Ovary (tissue), 3 donors: Measurements from ENCODE around the gene SMIM23.

Experiments used
- POLR2A ChIP-seq: fragments of 450-650 bp; IDR thresholded peaks from one replicate; pipeline ENCODE4 v1.6.1; 2017; ENCODE audit warnings: antibody characterized with exemption, mild to moderate bottlenecking, moderate library complexity
- TF ChIP-seq, protein P1 (sequence below), 3 donors: fragments of 450-650 bp in 2 of 3; fragments of 200-600 bp in 1 of 3; IDR thresholded peaks; one replicate each; pipeline versions ENCODE4 v1.5.1 to v1.8.0; 2016 to 2022; ENCODE audit warnings: antibody characterized with exemption in 3 of 3, mild to moderate bottlenecking in 1 of 3
- donor health status: DM: no; HTN: no; CAD: no.

DNA sequence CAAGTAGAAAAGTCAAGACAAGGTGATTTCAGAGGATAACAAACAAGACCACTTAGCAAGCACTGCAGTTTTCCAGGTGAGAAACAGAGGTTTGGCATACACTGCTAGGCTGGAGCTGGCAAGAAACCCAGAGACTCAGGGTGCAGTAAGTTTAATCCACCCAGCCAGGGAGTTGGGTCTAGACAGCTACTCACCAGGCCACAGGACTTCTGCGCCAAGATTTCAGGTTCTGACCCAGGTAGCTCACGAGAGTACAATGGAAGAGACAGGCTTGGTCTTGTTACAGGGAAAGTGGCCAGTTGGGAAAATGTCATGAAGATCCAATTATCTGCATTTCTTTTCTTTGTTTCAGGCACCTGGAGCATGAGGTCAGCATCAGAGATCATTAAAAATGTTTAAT lies 9.8 kb downstream of the SMIM23 start:
- TF ChIP-seq, protein P1, sequence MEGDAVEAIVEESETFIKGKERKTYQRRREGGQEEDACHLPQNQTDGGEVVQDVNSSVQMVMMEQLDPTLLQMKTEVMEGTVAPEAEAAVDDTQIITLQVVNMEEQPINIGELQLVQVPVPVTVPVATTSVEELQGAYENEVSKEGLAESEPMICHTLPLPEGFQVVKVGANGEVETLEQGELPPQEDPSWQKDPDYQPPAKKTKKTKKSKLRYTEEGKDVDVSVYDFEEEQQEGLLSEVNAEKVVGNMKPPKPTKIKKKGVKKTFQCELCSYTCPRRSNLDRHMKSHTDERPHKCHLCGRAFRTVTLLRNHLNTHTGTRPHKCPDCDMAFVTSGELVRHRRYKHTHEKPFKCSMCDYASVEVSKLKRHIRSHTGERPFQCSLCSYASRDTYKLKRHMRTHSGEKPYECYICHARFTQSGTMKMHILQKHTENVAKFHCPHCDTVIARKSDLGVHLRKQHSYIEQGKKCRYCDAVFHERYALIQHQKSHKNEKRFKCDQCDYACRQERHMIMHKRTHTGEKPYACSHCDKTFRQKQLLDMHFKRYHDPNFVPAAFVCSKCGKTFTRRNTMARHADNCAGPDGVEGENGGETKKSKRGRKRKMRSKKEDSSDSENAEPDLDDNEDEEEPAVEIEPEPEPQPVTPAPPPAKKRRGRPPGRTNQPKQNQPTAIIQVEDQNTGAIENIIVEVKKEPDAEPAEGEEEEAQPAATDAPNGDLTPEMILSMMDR (IDR thresholded peaks at IDR 0.05), result no peak
- no peak for TF ChIP-seq POLR2A
